ENCODE data around the gene NEGR1.

DNA sequence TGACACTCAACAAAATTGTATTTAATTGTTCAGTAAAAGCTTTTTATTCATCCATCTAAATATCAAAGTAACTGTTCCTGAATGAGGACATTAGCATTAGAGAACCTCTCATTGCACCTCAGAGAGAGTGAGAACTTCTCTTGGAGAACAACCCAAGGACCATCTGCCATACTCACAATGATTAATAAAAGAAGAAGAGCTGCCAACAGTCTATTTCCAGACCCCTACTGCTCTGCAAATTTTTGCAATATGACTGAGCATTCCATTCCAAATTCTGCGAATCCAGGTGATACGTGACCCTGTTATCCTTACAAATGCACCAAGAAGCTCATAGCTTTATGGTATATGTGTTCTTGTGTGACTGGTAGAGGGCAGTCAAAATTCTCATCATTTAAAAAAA, 422.5 kb downstream of the NEGR1 start:
- TF ChIP-seq JUNB (IDR thresholded peaks at IDR 0.05; ENCODE audit: unreplicated experiment), result no peak
- TF ChIP-seq, protein P1, sequence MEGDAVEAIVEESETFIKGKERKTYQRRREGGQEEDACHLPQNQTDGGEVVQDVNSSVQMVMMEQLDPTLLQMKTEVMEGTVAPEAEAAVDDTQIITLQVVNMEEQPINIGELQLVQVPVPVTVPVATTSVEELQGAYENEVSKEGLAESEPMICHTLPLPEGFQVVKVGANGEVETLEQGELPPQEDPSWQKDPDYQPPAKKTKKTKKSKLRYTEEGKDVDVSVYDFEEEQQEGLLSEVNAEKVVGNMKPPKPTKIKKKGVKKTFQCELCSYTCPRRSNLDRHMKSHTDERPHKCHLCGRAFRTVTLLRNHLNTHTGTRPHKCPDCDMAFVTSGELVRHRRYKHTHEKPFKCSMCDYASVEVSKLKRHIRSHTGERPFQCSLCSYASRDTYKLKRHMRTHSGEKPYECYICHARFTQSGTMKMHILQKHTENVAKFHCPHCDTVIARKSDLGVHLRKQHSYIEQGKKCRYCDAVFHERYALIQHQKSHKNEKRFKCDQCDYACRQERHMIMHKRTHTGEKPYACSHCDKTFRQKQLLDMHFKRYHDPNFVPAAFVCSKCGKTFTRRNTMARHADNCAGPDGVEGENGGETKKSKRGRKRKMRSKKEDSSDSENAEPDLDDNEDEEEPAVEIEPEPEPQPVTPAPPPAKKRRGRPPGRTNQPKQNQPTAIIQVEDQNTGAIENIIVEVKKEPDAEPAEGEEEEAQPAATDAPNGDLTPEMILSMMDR (conservative IDR thresholded peaks at IDR 0.05; ENCODE audit: low read depth in 2 of 2), result no peak

All from GM23338 (cell line).